A549 (cell line): ENCODE data around the gene SPARC.
A peak's percentile ranks its signal among the peaks of the same experiment; 100 is the strongest.

ENCODE experiments used
- CBX2 ChIP-seq: fragments of 200-600 bp; sonication (generic); IDR thresholded peaks from 2 replicates; pipeline ENCODE4 v1.6.1; 2016; ENCODE audit warnings: low read depth, mild to moderate bottlenecking, borderline replicate concordance
- CHD2 ChIP-seq: fragments of 150-350 bp; IDR thresholded peaks from 2 replicates; pipeline ENCODE4 v1.6.1; 2014; ENCODE audit warnings: low read length; ENCODE audit not compliant: partially characterized antibody
- MAFK ChIP-seq: fragments of 450-650 bp; IDR thresholded peaks from 2 replicates; pipeline ENCODE4 v1.6.1; 2014; ENCODE audit not compliant: partially characterized antibody
- MYC ChIP-seq: IDR thresholded peaks from 2 replicates; pipeline ENCODE4 v1.6.1; 2012; ENCODE audit warnings: mild to moderate bottlenecking, inconsistent platforms, low read length, improper control_type of control experiment, borderline replicate concordance
- POLR2A ChIP-seq: IDR thresholded peaks from 2 replicates; pipeline ENCODE4 v1.6.1; 2012; ENCODE audit warnings: mild to moderate bottlenecking, low read length
- RAD21 ChIP-seq, 2 experiments: fragments of >200 bp in 1 of 2; sonication (Bioruptor Twin) in 1 of 2; formaldehyde crosslinking in 1 of 2; IDR thresholded peaks in 1 of 2; conservative IDR thresholded peaks in 1 of 2; 2 replicates in 1 of 2; 3 replicates in 1 of 2; pipeline ENCODE4 v1.6.1; 2012 to 2018; ENCODE audit warnings: inconsistent platforms in 1 of 2
- RFX5 ChIP-seq: fragments of 450-650 bp; IDR thresholded peaks from 2 replicates; pipeline ENCODE4 v1.7.1; 2014; ENCODE audit warnings: antibody characterized with exemption, mild to moderate bottlenecking, moderate library complexity
- SMC3 ChIP-seq: fragments of >200 bp; sonication (Bioruptor Twin); formaldehyde crosslinking; IDR thresholded peaks from 3 replicates; pipeline ENCODE4 v1.6.1; 2018; ENCODE audit warnings: inconsistent platforms
- TF ChIP-seq, protein P1 (sequence below): fragments of >200 bp; sonication (Bioruptor Twin); formaldehyde crosslinking; IDR thresholded peaks from 3 replicates; pipeline ENCODE4 v1.5.1; 2016
- TF ChIP-seq, protein P2 (sequence below): fragments of 250-450 bp; sonication (Bioruptor Pico); IDR thresholded peaks from 2 replicates; pipeline ENCODE4 v1.5.0; 2021; ENCODE audit warnings: mild to moderate bottlenecking, moderate library complexity, borderline replicate concordance
- TF ChIP-seq, protein P3 (sequence below): IDR thresholded peaks from 2 replicates; pipeline ENCODE4 v1.6.1; 2012

DNA sequence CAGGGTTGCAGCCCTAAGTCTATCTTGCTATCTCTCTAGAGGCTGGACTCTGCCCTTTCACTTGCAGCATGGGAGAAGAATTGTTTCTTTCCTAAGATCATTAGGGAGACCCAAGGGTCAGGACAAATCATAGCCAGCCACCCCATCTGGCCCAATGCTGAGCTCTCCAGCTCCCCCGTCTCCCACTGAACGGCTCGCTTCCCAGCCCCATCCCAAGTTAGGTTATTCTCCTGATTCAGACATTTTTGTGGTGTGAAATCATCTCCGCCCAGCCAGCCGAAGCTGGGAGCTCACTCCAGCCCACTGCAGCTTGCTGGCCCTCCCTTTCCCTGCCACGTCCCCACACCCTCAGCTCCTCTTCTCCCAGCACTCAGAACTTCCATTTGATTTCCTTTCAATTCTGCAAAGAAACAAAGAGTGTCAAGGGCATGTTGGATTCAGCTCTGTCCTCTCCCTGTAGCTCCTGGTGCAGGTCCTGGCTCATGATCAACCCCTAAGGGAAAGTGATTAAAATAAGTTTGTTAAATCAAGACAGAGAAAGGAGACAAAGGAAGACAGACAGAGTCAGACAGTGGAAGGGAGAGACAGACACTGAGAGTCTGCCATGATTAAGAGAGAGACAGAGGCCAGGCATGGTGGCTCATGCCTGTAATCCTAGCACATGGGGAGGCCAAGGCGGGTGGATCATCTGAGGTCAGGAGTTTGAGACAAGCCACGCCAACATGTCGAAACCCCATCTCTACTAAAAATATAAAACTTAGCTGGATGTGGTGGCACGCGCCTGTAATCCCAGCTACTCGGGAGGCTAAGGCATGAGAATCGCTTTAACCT lies 12.6 kb upstream of the SPARC start:
- no peak for TF ChIP-seq POLR2A
- TF ChIP-seq, protein P1, sequence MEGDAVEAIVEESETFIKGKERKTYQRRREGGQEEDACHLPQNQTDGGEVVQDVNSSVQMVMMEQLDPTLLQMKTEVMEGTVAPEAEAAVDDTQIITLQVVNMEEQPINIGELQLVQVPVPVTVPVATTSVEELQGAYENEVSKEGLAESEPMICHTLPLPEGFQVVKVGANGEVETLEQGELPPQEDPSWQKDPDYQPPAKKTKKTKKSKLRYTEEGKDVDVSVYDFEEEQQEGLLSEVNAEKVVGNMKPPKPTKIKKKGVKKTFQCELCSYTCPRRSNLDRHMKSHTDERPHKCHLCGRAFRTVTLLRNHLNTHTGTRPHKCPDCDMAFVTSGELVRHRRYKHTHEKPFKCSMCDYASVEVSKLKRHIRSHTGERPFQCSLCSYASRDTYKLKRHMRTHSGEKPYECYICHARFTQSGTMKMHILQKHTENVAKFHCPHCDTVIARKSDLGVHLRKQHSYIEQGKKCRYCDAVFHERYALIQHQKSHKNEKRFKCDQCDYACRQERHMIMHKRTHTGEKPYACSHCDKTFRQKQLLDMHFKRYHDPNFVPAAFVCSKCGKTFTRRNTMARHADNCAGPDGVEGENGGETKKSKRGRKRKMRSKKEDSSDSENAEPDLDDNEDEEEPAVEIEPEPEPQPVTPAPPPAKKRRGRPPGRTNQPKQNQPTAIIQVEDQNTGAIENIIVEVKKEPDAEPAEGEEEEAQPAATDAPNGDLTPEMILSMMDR: no peak
- no peak for TF ChIP-seq CHD2
- no peak for TF ChIP-seq SMC3
- peak; percentile 52 for TF ChIP-seq MAFK
- no peak for TF ChIP-seq MYC
- no peak for TF ChIP-seq RFX5
- TF ChIP-seq, protein P2, sequence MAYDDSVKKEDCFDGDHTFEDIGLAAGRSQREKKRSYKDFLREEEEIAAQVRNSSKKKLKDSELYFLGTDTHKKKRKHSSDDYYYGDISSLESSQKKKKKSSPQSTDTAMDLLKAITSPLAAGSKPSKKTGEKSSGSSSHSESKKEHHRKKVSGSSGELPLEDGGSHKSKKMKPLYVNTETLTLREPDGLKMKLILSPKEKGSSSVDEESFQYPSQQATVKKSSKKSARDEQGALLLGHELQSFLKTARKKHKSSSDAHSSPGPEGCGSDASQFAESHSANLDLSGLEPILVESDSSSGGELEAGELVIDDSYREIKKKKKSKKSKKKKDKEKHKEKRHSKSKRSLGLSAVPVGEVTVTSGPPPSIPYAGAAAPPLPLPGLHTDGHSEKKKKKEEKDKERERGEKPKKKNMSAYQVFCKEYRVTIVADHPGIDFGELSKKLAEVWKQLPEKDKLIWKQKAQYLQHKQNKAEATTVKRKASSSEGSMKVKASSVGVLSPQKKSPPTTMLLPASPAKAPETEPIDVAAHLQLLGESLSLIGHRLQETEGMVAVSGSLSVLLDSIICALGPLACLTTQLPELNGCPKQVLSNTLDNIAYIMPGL: no peak
- 0 out of 5 replicates have a peak, but pooled peaks of 1 of the 2 experiments have one; percentile 3 for TF ChIP-seq RAD21 (conservative IDR thresholded peaks at IDR 0.05 in 1 of 2, IDR thresholded peaks at IDR 0.05 in 1 of 2)
- TF ChIP-seq, protein P3, sequence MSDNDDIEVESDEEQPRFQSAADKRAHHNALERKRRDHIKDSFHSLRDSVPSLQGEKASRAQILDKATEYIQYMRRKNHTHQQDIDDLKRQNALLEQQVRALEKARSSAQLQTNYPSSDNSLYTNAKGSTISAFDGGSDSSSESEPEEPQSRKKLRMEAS: peak; percentile 58
- no peak for TF ChIP-seq CBX2
